Smooth muscle cell (in vitro differentiated cells): Measurements from ENCODE around the gene BLCAP. TPM values are rescaled to one million over a fixed set of nuclear protein-coding genes. Genes with fewer than 3 reads are reported as not detected.
"Not testable (repeated sequence)": the region's sequence is repeated elsewhere in the genome, so short reads cannot be mapped to it uniquely, and the experiment has no call there.

Source experiments
- DNase-seq: peaks from one replicate; lab custom pipeline; 2025; ENCODE audit not compliant: unreplicated experiment; lab: John Stamatoyannopoulos, UW
- H2AFZ ChIP-seq: fragments of 200-600 bp; sonication (generic); 2 replicates; pipeline ENCODE4 v1.6.0; 2016; ENCODE audit warnings: antibody characterized with exemption, low read depth, mild to moderate bottlenecking
- H3F3A ChIP-seq: fragments of 200-600 bp; sonication (generic); 2 replicates; pipeline ENCODE4 v1.6.0; 2017; ENCODE audit warnings: antibody characterized with exemption, low read depth
- H3K27ac ChIP-seq: fragments of 200-600 bp; sonication (generic); 2 replicates; pipeline ENCODE4 v1.5.1; 2016; ENCODE audit warnings: low read depth, mild to moderate bottlenecking
- H3K27me3 ChIP-seq: fragments of 200-600 bp; sonication (generic); 2 replicates; pipeline ENCODE4 v1.6.1; 2016; ENCODE audit warnings: low read depth, mild to moderate bottlenecking
- H3K36me3 ChIP-seq: fragments of 200-600 bp; sonication (generic); 2 replicates; pipeline ENCODE4 v1.5.1; 2016; ENCODE audit warnings: low read depth
- H3K4me1 ChIP-seq: fragments of 200-600 bp; sonication (generic); 2 replicates; pipeline ENCODE4 v1.5.1; 2016; ENCODE audit warnings: low read depth
- H3K4me2 ChIP-seq: fragments of 200-600 bp; sonication (generic); 2 replicates; pipeline ENCODE4 v1.6.0; 2016; ENCODE audit warnings: mild to moderate bottlenecking
- H3K4me3 ChIP-seq: fragments of 200-600 bp; sonication (generic); 2 replicates; pipeline ENCODE4 v1.5.1; 2016; ENCODE audit warnings: mild to moderate bottlenecking
- H3K79me2 ChIP-seq: fragments of 200-600 bp; sonication (generic); 2 replicates; pipeline ENCODE4 v1.6.0; 2016; ENCODE audit warnings: low read depth, mild to moderate bottlenecking
- H3K9ac ChIP-seq: fragments of 200-600 bp; sonication (generic); 2 replicates; pipeline ENCODE4 v1.6.0; 2016; ENCODE audit warnings: low read depth
- H3K9me3 ChIP-seq: fragments of 200-600 bp; sonication (generic); replicated peaks from 2 replicates; pipeline ENCODE4 v1.5.1; 2016; ENCODE audit warnings: low read depth
- H4K20me1 ChIP-seq: fragments of 200-600 bp; sonication (generic); 2 replicates; pipeline ENCODE4 v1.6.0; 2016; ENCODE audit warnings: low read depth
- CTCF ChIP-seq: fragments of 200-600 bp; sonication (generic); IDR thresholded peaks from 2 replicates; pipeline ENCODE4 v1.5.1; 2017; ENCODE audit warnings: borderline replicate concordance, mild to moderate bottlenecking, antibody characterized with exemption; ENCODE audit not compliant: insufficient read depth, poor library complexity, severe bottlenecking
- WGBS: methylation state at CpG from one replicate; pipeline ENCODE4 v1.1.7; 2016; ENCODE audit warnings: low lambda C conversion rate; 5-methylcytosine and 5-hydroxymethylcytosine counted together
- polyA plus RNA-seq: library from polyadenylated mRNA; unstranded; fragments of >200 nt; fragmentation: Nextera tagmentation; extraction: Ambion mirVana; gene quantifications from 2 replicates; pipeline ENCODE4 v1.2.1, GENCODE V29; 2016
- total RNA-seq: library from RNA; depleted of rRNA; stranded (reverse); fragments of >200 nt; gene quantifications from 2 replicates; pipeline ENCODE4 v1.2.3, GENCODE V29; 2014

The BLCAP gene, protein sequence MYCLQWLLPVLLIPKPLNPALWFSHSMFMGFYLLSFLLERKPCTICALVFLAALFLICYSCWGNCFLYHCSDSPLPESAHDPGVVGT
- total RNA-seq (45.9 and 50.7 TPM in 2 replicates), polyA plus RNA-seq (34.2 and 49.2 TPM in 2 replicates)

- Histone ChIP-seq H3K4me2 (peak within 1 kb of the TSS; percentile 84), H3K79me2 (peaks cover 46% of the 10 kb centered on the region), H3K9me3 (no peaks in the 10 kb centered on the region), H3K9ac (peak within 1 kb of the TSS; percentile 100), H3K4me1 (peaks cover 5% of the 10 kb centered on the region), H3K27me3 (no peaks in the 10 kb centered on the region), H3F3A (peaks cover 6% of the 10 kb centered on the region), H3K36me3 (no peaks in the 10 kb centered on the region), H4K20me1 (peaks cover 34% of the 10 kb centered on the region), H3K27ac (peak within 1 kb of the TSS; percentile 99), H2AFZ (peak within 1 kb of the TSS; percentile 95), H3K4me3 (peak within 1 kb of the TSS; percentile 99)
- peak; percentile 93 for DNase-seq
- no peak for TF ChIP-seq CTCF
- WGBS, result under 1% methylated on average over 62 of the region's 62 CpGs
Measured at GRCh38 chr20:37527638-37528445, at the start of gene BLCAP. TSS of gene BLCAP (minus strand) at chr20:37527876. CDS start at chr20:37519174, 8,702 bp downstream.

GRCh38 chr20:37577436-37577835, 49.8 kb upstream of the BLCAP start:
- peaks cover 17% of the 10 kb centered on the region for H3K27me3 ChIP-seq
- DNase-seq, H4K20me1 ChIP-seq, H3K4me3 ChIP-seq, H3K4me2 ChIP-seq, H3K4me1 ChIP-seq, H3K9me3 ChIP-seq, H3K9ac ChIP-seq, H3K36me3 ChIP-seq, H3F3A ChIP-seq, H2AFZ ChIP-seq, H3K79me2 ChIP-seq, H3K27ac ChIP-seq: not testable (repeated sequence)
- 93% methylated on average over 4 of the region's 4 CpGs for WGBS

GRCh38 chr20:37576911-37577310, 49.2 kb upstream of the BLCAP start:
- Histone ChIP-seq H3F3A (no peaks in the 10 kb centered on the region), H3K9ac (no peak overlapping the region), H3K27ac (no peak overlapping the region), H2AFZ (no peak overlapping the region), H3K27me3 (peaks cover 17% of the 10 kb centered on the region), H3K4me3 (no peak overlapping the region), H3K4me1 (no peaks in the 10 kb centered on the region), H3K79me2 (no peaks in the 10 kb centered on the region), H4K20me1 (no peaks in the 10 kb centered on the region), H3K4me2 (no peak overlapping the region), H3K36me3 (no peaks in the 10 kb centered on the region), H3K9me3 (no peaks in the 10 kb centered on the region)
- TF ChIP-seq CTCF, result no peak
- DNase-seq, result no peak
- WGBS, result 63% methylated on average over 1 of the region's 1 CpG

- Histone ChIP-seq H3K4me3 (no peak overlapping the region), H3K4me2 (no peak overlapping the region), H4K20me1 (no peaks in the 10 kb centered on the region), H3F3A (no peaks in the 10 kb centered on the region), H3K9ac (no peak overlapping the region), H3K36me3 (no peaks in the 10 kb centered on the region), H3K79me2 (no peaks in the 10 kb centered on the region), H3K4me1 (no peaks in the 10 kb centered on the region), H2AFZ (no peak overlapping the region), H3K9me3 (no peaks in the 10 kb centered on the region), H3K27ac (no peak overlapping the region), H3K27me3 (peaks cover 14% of the 10 kb centered on the region)
- 43% methylated on average over 1 of the region's 1 CpG for WGBS
- TF ChIP-seq CTCF, result no peak
- no peak for DNase-seq
Measured at GRCh38 chr20:37575884-37576283, 48.2 kb upstream of the BLCAP start.
